Gastrocnemius medialis (tissue), 4 donors: ENCODE results near the gene DISP3. TPM values are rescaled to one million over a fixed set of nuclear protein-coding genes. Genes with fewer than 3 reads are reported as not detected.

Source experiments
- ATAC-seq, 2 donors: fragments of 150-250 bp; one replicate each; pipeline ENCODE4 v1.9.1; 2016
- DNase-seq, 2 donors: peaks; one replicate each; pipeline ENCODE4 v3.0.0-alpha.2; 2019
- H3K27ac ChIP-seq, 4 donors: fragments of 200-600 bp; sonication (generic); 1 replicate in 1 of 4; 2 replicates in 3 of 4; pipeline ENCODE4 v1.5.1; 2016 to 2018; ENCODE audit warnings: mild to moderate bottlenecking in 2 of 4, moderate library complexity in 1 of 4
- H3K27me3 ChIP-seq, 3 donors: fragments of 200-600 bp; sonication (generic) in 2 of 3; 1 replicate in 1 of 3; 2 replicates in 2 of 3; pipeline versions ENCODE4 v1.5.1 to v1.6.0; 2016 to 2019; ENCODE audit warnings: mild to moderate bottlenecking in 1 of 3, moderate library complexity in 1 of 3
- H3K36me3 ChIP-seq, 2 donors: fragments of 200-600 bp; sonication (generic) in 1 of 2; one replicate each; pipeline ENCODE4 v1.5.1; 2017 to 2018
- H3K4me1 ChIP-seq, 2 donors: fragments of 200-600 bp; sonication (generic) in 1 of 2; one replicate each; pipeline ENCODE4 v1.5.1; 2016 to 2017; ENCODE audit warnings: mild to moderate bottlenecking in 2 of 2
- H3K4me3 ChIP-seq, 4 donors: fragments of 200-600 bp; sonication (generic) in 3 of 4; 1 replicate in 1 of 4; 2 replicates in 3 of 4; pipeline ENCODE4 v1.5.1; 2016 to 2019; ENCODE audit warnings: mild to moderate bottlenecking in 2 of 4
- H3K9me3 ChIP-seq, 3 donors: fragments of 200-600 bp; sonication (generic) in 2 of 3; 1 replicate in 1 of 3; 2 replicates in 2 of 3; pipeline ENCODE4 v1.5.1; 2016 to 2019
- POLR2A ChIP-seq, 2 donors: fragments of 450-650 bp; IDR thresholded peaks; one replicate each; pipeline ENCODE4 v1.6.1; 2017; ENCODE audit warnings: antibody characterized with exemption in 2 of 2, mild to moderate bottlenecking in 2 of 2, moderate library complexity in 2 of 2
- in situ Hi-C, 4 donors: fragments of 200-750 bp; cut with MboI; loops; one replicate each; pipeline versions ENCODE4 v1.15.0 to v1.8.0; 2017; ENCODE audit warnings: low sequenced_read_pairs in 4 of 4
- intact Hi-C: fragments of 100-400 bp; cut with DNase I; formaldehyde crosslinking; loops from one replicate; pipeline ENCODE4 v1.15.1; 2023; ENCODE audit warnings: low total_unique reads
- total RNA-seq, 4 donors: library from RNA; depleted of rRNA; stranded (reverse); fragments of >200 nt; gene quantifications; one replicate each; pipeline versions ENCODE4 v1.1.0 to v1.2.3, GENCODE V29; 2016
- TF ChIP-seq, protein P1 (sequence below), 5 experiments: fragments of 450-650 bp in 3 of 5; fragments of 200-600 bp in 2 of 5; sonication (generic) in 2 of 5; IDR thresholded peaks in 4 of 5; conservative IDR thresholded peaks in 1 of 5; 1 replicate in 4 of 5; 2 replicates in 1 of 5; pipeline ENCODE4 v1.5.1; 2016 to 2019; ENCODE audit warnings: antibody characterized with exemption in 5 of 5, mild to moderate bottlenecking in 3 of 5, moderate library complexity in 3 of 5

The DISP3 gene
- total RNA-seq, 4 donors from 2014 or later: not detected

DNA sequence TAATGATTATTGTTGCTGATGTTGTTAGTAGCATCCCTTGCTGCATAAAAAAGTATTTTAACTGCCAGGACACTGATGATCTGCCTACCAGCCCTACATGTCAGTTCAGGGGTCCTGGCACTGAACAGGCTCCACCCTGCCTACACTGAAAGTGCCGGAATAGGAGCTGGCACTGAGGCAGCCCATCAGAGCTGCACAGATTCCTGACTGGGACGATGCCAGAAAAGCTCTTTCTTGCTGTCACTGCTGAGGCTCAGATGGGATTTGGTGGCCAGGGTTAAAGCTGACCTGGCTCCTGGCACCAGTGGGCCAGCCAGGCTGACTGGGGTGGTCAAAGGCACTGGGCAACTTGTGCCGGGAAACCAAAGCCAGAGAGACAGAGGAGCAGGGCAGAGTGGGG lies 6.2 kb upstream of the DISP3 start:
- H3K4me3 ChIP-seq: no peak overlapping the region
- TF ChIP-seq, protein P1, sequence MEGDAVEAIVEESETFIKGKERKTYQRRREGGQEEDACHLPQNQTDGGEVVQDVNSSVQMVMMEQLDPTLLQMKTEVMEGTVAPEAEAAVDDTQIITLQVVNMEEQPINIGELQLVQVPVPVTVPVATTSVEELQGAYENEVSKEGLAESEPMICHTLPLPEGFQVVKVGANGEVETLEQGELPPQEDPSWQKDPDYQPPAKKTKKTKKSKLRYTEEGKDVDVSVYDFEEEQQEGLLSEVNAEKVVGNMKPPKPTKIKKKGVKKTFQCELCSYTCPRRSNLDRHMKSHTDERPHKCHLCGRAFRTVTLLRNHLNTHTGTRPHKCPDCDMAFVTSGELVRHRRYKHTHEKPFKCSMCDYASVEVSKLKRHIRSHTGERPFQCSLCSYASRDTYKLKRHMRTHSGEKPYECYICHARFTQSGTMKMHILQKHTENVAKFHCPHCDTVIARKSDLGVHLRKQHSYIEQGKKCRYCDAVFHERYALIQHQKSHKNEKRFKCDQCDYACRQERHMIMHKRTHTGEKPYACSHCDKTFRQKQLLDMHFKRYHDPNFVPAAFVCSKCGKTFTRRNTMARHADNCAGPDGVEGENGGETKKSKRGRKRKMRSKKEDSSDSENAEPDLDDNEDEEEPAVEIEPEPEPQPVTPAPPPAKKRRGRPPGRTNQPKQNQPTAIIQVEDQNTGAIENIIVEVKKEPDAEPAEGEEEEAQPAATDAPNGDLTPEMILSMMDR (IDR thresholded peaks at IDR 0.05 in 4 of 5, conservative IDR thresholded peaks at IDR 0.05 in 1 of 5): no peak
- no peak for TF ChIP-seq POLR2A (IDR thresholded peaks at IDR 0.05)
- intact Hi-C loops (no loop called here), in situ Hi-C loops (no loop called here)
- ATAC-seq: no peak
- no peaks in the 10 kb centered on the region for H3K9me3 ChIP-seq
- DNase-seq: no peak
- no peaks in the 10 kb centered on the region for H3K36me3 ChIP-seq
- peaks cover 1 to 22% (median 9%) of the 10 kb centered on the region in 3 donors for H3K27me3 ChIP-seq
- H3K27ac ChIP-seq: no peak overlapping the region
- no peaks in the 10 kb centered on the region for H3K4me1 ChIP-seq

GRCh38 chr1:11473491-11474034 lies 5.4 kb upstream of the DISP3 start:
- H3K4me1 ChIP-seq: peaks cover 0 to 2% of the 10 kb centered on the region in 2 donors
- no peaks in the 10 kb centered on the region for H3K9me3 ChIP-seq
- no peak for DNase-seq
- H3K36me3 ChIP-seq: no peaks in the 10 kb centered on the region
- intact Hi-C loops: no loop called here
- TF ChIP-seq, protein P1 (IDR thresholded peaks at IDR 0.05 in 4 of 5, conservative IDR thresholded peaks at IDR 0.05 in 1 of 5): no peak
- TF ChIP-seq POLR2A (IDR thresholded peaks at IDR 0.05): no peak
- H3K27me3 ChIP-seq: peaks cover 9 to 28% (median 17%) of the 10 kb centered on the region in 3 donors
- H3K27ac ChIP-seq: no peak overlapping the region
- in situ Hi-C loops: no loop called here
- no peak overlapping the region for H3K4me3 ChIP-seq
- no peak for ATAC-seq

DNA sequence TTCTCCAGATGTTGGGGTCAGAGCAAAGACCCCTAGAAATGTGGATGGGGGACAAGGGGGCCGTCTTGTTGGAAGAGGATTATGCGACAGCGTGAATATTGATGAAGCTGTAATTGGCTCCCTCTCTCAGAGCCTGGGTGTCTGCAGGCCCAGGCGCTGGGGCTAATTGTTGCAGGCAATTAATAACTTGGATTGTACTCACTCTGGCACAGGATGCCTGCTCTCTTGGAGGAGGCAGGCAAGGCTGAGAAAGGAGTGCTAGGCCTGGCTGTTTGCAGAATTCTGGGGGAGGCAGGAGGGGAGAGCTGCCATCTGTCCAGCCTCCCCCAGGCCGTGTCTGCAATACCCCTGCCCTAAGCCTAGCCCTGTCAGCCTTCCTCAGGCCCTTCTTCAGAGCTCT lies 4.1 kb upstream of the DISP3 start:
- Histone ChIP-seq H3K4me3 (no peak overlapping the region), H3K27me3 (peaks cover 22 to 39% (median 28%) of the 10 kb centered on the region in 3 donors), H3K4me1 (peaks cover 6 to 9% of the 10 kb centered on the region in 2 donors), H3K36me3 (no peaks in the 10 kb centered on the region), H3K9me3 (no peaks in the 10 kb centered on the region), H3K27ac (no peak overlapping the region)
- intact Hi-C loops (no loop called here), in situ Hi-C loops (no loop called here)
- DNase-seq (no peak), ATAC-seq (no peak)
- TF ChIP-seq, protein P1 (IDR thresholded peaks at IDR 0.05 in 4 of 5, conservative IDR thresholded peaks at IDR 0.05 in 1 of 5): no peak
- TF ChIP-seq POLR2A (IDR thresholded peaks at IDR 0.05): no peak

DNA sequence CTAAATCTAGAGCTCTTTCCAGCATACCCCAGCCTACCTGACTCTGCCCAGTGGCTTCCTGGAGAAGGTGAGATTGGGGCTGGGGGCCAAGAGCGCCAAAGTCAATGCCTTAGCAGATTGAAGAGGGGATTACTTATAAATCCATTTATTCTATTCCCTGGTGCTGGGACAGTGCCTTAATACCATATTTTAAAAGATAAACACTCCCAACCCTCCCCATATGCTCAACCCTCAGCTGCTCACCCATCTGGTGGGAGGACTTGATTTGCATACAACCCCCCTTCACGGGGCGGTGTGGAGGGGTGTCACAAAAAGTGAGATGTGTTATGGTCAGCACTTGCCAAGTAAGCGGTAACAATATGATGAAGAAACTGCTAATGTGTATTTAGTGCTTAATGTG lies 3.2 kb upstream of the DISP3 start:
- in situ Hi-C loops: no loop called here
- Histone ChIP-seq H3K4me1 (peaks cover 6 to 9% of the 10 kb centered on the region in 2 donors), H3K9me3 (no peaks in the 10 kb centered on the region), H3K27ac (no peak overlapping the region), H3K27me3 (peaks cover 31 to 48% (median 37%) of the 10 kb centered on the region in 3 donors), H3K4me3 (no peak overlapping the region), H3K36me3 (no peaks in the 10 kb centered on the region)
- DNase-seq: no peak
- TF ChIP-seq, protein P1 (IDR thresholded peaks at IDR 0.05 in 4 of 5, conservative IDR thresholded peaks at IDR 0.05 in 1 of 5): no peak
- no peak for TF ChIP-seq POLR2A (IDR thresholded peaks at IDR 0.05)
- intact Hi-C loops: no loop called here
- no peak for ATAC-seq
